Activated T-cell treated with anti-CD3 and anti-CD28 coated beads, Interleukin-2, amount 50 U/mL, for 24 hours (primary cell): ENCODE data around the gene ANKS1B.
"Not testable (repeated sequence)": the region's sequence is repeated elsewhere in the genome, so short reads cannot be mapped to it uniquely, and the experiment has no call there.

Experiments used
- DNase-seq: peaks from one replicate; pipeline ENCODE4 v3.0.0-alpha.2; 2020
- H3K27ac Mint-ChIP-seq: 2 replicates; pipeline ENCODE4 v1.8.0; 2020; ENCODE audit warnings: mild to moderate bottlenecking, mixed read lengths
- H3K27me3 Mint-ChIP-seq: 2 replicates; pipeline ENCODE4 v1.8.0; 2020; ENCODE audit warnings: mixed read lengths
- H3K36me3 Mint-ChIP-seq: 2 replicates; pipeline ENCODE4 v1.8.0; 2020; ENCODE audit warnings: low read depth, mixed read lengths
- H3K4me1 Mint-ChIP-seq: 2 replicates; pipeline ENCODE4 v1.8.0; 2020; ENCODE audit warnings: low read depth, mixed read lengths
- H3K4me3 Mint-ChIP-seq: 2 replicates; pipeline ENCODE4 v1.8.0; 2020; ENCODE audit warnings: mild to moderate bottlenecking, moderate library complexity, mixed read lengths
- H3K9me3 Mint-ChIP-seq: 2 replicates; pipeline ENCODE4 v1.8.0; 2020; ENCODE audit warnings: mixed read lengths

The ANKS1B gene

DNA sequence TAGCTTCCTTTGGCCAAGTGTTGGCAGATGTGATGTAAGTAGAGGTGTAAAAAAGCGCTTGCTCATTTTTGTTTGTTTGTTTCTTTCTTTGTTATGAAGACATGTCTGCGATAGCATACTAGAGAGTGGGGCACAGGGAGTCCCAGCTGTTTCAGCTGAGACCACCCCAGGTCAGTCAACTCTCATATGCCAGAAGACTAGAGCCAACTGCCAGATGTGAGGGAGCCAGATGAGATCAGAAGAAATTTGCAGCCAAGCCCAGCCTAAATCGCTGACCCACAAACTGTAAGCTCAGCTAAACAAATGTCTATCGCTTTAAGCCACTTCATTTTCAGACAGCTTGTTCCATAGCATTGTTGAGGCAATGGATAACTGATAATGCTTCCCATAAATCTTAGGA is 942.5 kb downstream of the ANKS1B start:
- DNase-seq = no peak
- Mint-ChIP-seq H3K27me3 (peaks cover 3% of the 10 kb centered on the region), H3K4me3 (no peak overlapping the region), H3K27ac (no peak overlapping the region), H3K36me3 (no peaks in the 10 kb centered on the region), H3K4me1 (no peaks in the 10 kb centered on the region), H3K9me3 (peaks cover 3% of the 10 kb centered on the region)

DNA sequence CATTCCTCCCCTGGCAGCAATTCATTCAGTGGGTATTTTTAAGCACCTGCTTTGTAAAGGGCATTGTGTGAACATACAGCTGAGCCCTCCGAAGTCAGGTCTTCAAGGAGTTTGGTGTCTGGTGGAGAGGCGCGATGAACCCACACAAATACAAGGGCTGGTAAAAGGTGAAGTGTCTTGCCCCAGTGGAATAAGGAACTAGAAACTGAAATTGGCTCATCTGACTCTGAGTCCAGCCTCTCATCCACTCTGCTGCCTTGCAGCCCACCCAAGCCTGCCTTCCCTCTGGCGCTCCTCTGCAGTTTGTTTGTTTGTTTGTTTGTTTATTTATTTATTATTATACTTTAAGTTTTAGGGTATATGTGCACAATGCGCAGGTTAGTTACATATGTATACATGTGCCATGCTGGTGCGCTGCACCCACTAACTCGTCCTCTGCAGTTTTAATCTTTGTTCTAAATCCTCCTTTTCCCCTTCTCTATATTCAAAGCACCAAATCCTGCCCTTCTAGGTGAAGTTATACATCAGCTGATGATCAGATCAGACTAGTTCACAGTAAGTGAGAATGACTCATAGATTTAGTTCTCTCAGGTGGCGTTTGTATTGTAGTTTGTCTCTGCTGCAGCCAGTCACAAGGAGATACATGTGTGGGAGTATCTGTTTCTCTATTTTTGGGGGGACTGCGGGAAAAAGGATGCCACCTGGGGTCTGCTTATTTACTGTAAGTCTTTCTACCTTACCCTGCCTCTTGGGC is 945.2 kb downstream of the ANKS1B start:
- Mint-ChIP-seq H3K27ac (no peak overlapping the region), H3K36me3 (no peaks in the 10 kb centered on the region), H3K4me3 (no peak overlapping the region)

DNA sequence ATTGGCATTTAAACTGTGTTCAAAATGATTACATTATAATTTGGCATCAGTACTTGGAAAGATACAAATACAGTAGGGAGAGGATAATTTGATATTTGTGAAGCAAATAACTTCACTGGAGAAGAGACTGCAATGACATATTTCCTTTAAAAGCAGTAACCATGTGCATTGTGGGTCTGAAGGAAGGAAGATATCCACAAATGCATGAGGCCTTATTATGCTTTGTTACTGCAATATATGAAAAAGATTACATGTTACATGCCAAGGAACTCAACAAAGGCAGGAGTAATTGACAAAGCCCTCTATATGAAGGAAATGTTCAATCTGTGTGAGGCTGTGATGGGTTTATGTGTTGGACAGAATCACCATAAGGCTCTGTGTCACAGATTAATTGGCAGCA is 948.2 kb downstream of the ANKS1B start:
- no peaks in the 10 kb centered on the region for H3K36me3 Mint-ChIP-seq
- no peaks in the 10 kb centered on the region for H3K27me3 Mint-ChIP-seq
- DNase-seq = no peak
- H3K4me1 Mint-ChIP-seq = no peaks in the 10 kb centered on the region
- no peak overlapping the region for H3K27ac Mint-ChIP-seq
- H3K9me3 Mint-ChIP-seq = no peaks in the 10 kb centered on the region
- H3K4me3 Mint-ChIP-seq = no peak overlapping the region

More for the DNA sequence above, 945.2 kb downstream of the ANKS1B start:
- Mint-ChIP-seq H3K27me3 (peaks cover 3% of the 10 kb centered on the region), H3K9me3 (no peaks in the 10 kb centered on the region), H3K4me1 (no peaks in the 10 kb centered on the region)
- DNase-seq = no peak

DNA sequence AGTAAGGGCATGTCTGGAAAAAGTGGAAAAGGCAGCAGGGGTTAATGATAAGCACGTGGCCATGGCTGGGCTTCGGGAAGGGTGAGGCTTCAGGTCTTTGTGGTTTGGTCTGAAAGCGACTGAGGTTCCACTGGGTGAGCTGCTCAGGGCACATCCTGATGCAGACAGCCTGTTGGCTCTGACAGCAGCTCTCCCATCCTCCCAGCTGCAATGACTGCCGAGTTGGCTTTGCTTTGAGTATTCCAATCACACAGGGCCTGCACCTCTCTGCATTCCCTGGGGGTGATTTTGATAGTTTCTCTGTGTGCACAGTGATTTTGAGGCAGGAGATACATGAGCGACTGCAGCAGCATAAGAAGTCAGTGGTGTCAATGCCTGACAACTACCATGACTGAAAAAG is 948.9 kb downstream of the ANKS1B start:
- no peaks in the 10 kb centered on the region for H3K36me3 Mint-ChIP-seq
- no peaks in the 10 kb centered on the region for H3K9me3 Mint-ChIP-seq
- H3K27ac Mint-ChIP-seq = no peak overlapping the region
- no peaks in the 10 kb centered on the region for H3K4me1 Mint-ChIP-seq
- no peak for DNase-seq
- no peak overlapping the region for H3K4me3 Mint-ChIP-seq
- no peaks in the 10 kb centered on the region for H3K27me3 Mint-ChIP-seq

DNA sequence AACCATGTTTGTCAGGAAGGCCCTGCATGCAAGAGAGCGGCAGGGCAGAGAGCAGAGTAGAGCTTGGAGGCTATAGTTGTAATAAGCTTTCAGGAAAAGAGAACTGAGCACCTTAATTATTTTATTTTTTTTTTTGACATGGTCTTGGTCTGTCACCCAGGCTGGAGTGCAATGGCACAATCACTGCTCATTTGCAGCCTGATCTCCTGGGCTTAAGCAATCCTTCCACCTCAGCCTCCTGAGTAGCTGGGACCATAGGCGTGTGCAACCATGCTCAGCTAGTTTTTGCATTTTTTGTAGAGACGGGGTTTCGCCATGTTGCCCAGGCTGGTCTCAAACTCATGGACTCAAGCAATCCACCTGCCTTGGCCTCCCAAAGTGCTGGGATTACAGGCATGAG is 950.5 kb downstream of the ANKS1B start:
- not testable (repeated sequence) for H3K36me3 Mint-ChIP-seq, H3K9me3 Mint-ChIP-seq, H3K4me1 Mint-ChIP-seq, H3K27ac Mint-ChIP-seq, H3K27me3 Mint-ChIP-seq, DNase-seq, H3K4me3 Mint-ChIP-seq

DNA sequence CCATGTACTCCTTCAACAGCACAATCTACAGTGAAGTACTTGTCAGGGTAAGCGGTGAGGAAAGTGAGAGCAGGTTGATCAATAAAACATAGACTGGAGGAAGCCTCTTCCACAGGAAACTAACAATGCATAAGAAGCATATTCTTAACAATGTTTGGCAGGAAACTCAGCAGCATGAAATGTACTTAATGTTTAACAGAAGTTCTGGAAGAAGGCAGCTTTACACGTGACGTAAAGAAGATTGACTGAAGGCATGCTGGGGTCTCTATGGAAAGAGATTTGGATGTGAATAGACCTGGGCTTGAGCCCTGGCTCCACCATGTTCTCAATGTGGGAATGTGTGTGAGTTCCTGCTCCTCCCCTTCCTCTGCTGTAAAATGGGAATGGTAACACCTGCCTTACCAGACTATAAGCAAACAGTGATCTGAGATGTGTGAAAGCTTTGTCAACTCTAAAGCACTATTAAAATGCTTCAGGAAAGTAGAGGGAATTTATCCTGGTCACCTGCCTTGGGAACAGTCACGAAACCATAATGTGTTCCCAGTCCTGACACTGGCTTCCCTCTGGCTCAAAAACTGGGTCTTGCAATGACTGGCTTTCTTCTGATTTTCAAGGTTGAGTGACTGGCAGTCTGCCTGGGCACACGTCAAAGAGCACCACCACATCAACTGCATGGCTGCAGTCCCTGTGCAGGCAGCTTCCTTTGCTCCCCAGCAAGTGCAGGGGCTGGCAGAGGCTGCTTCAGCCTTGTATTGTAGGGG is 955.0 kb downstream of the ANKS1B start:
- no peak for DNase-seq
- Mint-ChIP-seq H3K27ac (no peak overlapping the region), H3K27me3 (peaks cover 8% of the 10 kb centered on the region)

DNA sequence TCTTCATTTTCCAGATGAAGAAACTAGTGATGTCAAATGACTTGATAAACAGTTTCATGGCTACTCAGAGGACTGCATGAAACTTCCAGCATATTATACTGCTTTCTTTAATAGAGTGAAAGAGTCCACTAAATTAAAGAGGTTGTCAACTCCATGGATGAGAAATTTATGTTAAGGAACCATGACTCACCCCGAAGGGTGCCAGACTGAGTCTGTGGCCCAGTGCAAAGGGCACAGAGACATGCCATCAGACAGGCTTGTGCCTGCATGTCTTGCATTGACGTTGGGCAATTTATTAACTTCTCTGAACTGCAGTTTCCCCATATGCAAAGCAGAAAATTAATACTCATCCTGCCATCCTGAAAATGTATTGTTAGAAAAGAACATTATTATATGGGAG is 957.3 kb downstream of the ANKS1B start:
- no peaks in the 10 kb centered on the region for H3K4me1 Mint-ChIP-seq
- no peak for DNase-seq
- no peak overlapping the region for H3K4me3 Mint-ChIP-seq
- H3K27me3 Mint-ChIP-seq = peaks cover 8% of the 10 kb centered on the region
- H3K27ac Mint-ChIP-seq = no peak overlapping the region
- H3K9me3 Mint-ChIP-seq = no peaks in the 10 kb centered on the region
- no peaks in the 10 kb centered on the region for H3K36me3 Mint-ChIP-seq

More for the DNA sequence above, 955.0 kb downstream of the ANKS1B start:
- H3K4me1 Mint-ChIP-seq = no peaks in the 10 kb centered on the region
- H3K9me3 Mint-ChIP-seq = no peaks in the 10 kb centered on the region
- H3K4me3 Mint-ChIP-seq = no peak overlapping the region
- no peaks in the 10 kb centered on the region for H3K36me3 Mint-ChIP-seq

DNA sequence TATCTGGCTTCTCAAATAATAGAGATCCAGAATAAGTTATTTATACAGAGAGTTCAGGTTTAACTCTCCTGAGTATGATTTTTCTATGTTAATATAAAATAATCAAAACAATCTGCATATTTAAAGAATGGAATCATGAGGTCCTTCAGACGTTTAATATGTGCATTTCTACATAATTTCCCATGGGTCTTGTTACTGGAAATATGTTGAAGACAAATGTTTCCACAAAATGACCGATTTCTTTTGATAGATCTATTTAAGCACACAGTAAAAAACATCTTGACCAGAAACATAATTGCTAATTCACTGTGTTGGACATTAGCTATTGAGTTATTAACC is 957.7 kb downstream of the ANKS1B start:
- Mint-ChIP-seq H3K27ac (no peak overlapping the region), H3K27me3 (peaks cover 8% of the 10 kb centered on the region)
- no peak for DNase-seq

DNA sequence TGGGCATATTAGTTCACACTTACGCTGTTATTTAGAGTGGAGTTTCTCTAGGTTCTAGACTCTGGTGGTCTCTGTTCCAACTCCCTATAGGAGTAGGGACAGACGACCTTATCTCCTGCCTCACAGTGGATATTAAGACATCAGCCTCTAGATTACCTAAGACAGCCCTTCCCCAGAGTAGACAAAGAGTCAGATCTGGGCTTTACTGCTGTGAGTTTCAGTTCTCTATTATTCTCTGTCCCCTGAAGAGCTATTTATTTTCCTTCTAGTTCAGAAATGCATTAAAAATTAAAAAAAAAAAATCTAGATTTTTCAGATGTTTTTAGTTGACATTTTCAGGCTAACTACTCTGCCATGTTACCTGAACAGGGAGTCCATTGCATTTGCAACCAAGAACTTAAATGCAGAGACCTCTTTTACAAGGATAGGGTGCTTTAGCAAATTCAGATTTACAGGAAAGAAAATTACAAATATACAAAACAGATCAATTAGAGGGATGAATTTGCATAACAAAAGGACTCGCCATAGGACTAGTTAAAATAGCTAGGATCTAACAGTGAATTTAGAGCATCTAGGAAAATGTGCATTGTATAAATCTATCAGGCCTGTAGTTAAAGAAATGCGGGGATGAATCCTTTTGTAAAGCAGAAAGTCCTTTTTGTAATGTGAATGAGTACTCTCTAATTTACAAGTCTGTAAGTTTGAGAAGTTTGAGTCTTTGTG is 958.2 kb downstream of the ANKS1B start:
- no peak overlapping the region for H3K27ac Mint-ChIP-seq
- H3K9me3 Mint-ChIP-seq = no peaks in the 10 kb centered on the region
- H3K4me1 Mint-ChIP-seq = no peaks in the 10 kb centered on the region
- H3K36me3 Mint-ChIP-seq = no peaks in the 10 kb centered on the region
- no peak for DNase-seq
- H3K27me3 Mint-ChIP-seq = peaks cover 8% of the 10 kb centered on the region
- H3K4me3 Mint-ChIP-seq = no peak overlapping the region

More for the DNA sequence above, 957.7 kb downstream of the ANKS1B start:
- no peaks in the 10 kb centered on the region for H3K4me1 Mint-ChIP-seq
- no peak overlapping the region for H3K4me3 Mint-ChIP-seq
- no peaks in the 10 kb centered on the region for H3K9me3 Mint-ChIP-seq
- H3K36me3 Mint-ChIP-seq = no peaks in the 10 kb centered on the region

DNA sequence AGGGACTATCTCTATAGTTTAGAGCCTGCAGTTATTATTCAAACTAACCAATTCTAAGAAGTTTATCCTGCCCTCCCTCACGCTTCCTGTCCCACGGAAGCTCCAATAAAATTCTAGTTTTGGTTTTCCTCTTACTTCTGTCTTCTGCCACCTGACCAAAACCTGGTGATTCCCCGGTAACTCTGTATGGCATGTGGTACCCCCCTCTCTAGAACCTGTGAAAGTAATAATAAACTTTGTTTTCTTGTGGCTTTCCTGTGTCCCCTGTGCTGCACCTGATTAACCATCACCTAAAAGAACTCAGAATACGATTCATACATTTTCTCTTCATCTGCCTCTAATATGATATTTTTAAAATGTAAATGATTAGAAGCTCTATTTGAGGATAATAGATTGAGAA is 959.9 kb downstream of the ANKS1B start:
- no peak overlapping the region for H3K27ac Mint-ChIP-seq
- DNase-seq = no peak
- H3K27me3 Mint-ChIP-seq = peaks cover 8% of the 10 kb centered on the region
- H3K4me1 Mint-ChIP-seq = no peaks in the 10 kb centered on the region
- H3K9me3 Mint-ChIP-seq = no peaks in the 10 kb centered on the region
- H3K4me3 Mint-ChIP-seq = no peak overlapping the region
- no peaks in the 10 kb centered on the region for H3K36me3 Mint-ChIP-seq

DNA sequence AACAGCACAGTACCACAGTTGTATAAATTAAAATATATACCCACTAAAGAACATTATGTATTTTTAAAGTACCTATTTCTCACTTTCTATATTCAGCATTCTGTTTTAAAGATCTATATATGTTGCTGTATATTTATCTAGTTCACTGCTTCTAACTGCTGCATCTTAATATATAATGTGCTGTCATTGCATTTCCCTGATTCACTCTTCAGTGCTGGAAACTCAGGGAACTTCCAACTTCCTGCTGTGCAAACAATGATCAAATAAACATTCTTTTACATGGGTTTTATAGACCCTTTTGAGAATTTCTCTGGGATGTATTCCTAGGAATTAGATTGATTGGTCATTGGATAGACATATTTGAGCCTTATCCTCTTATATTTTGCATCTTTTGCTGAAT is 960.5 kb downstream of the ANKS1B start:
- no peaks in the 10 kb centered on the region for H3K36me3 Mint-ChIP-seq
- no peak for DNase-seq

DNA sequence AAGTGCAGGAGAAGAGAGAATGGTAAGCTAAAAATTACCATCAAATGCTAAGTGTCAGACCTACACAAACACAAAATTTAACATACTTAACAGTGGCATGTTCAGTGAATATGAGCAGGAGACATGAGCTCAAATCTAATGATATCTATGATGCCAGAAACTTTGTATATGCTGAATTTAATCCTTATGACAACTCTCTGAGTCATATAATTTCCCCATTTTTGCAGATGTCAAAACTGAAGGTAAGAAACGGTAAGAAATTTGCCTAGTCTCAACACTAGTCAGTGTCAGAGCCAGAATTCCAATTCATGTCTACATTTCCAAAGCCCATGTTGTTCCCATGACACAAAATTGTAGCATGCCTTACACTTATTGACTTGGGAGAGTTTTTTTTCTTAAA is 963.9 kb downstream of the ANKS1B start:
- Mint-ChIP-seq H3K27ac (no peak overlapping the region), H3K36me3 (no peaks in the 10 kb centered on the region), H3K4me3 (no peak overlapping the region)

More for the DNA sequence above, 960.5 kb downstream of the ANKS1B start:
- no peaks in the 10 kb centered on the region for H3K9me3 Mint-ChIP-seq
- H3K27me3 Mint-ChIP-seq = peaks cover 8% of the 10 kb centered on the region
- no peak overlapping the region for H3K27ac Mint-ChIP-seq
- no peak overlapping the region for H3K4me3 Mint-ChIP-seq
- H3K4me1 Mint-ChIP-seq = no peaks in the 10 kb centered on the region

DNA sequence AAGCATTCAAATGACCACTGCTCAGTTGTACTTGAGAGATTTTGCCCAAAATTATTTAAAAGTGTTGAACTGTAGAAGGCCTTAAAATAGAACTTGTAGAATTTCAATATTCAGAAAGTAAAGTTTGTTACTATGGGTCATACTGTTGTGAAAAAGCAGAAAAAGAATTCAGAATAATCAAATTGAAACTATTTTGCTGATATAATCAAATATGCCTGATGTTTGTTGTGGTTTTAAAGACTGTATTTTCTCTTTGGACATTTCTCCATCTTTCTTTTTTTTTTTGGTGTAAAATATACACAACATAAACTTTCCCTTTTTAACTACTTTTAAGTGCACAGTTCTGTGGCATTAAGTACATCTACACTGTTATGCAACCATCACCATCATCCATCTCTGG is 964.9 kb downstream of the ANKS1B start:
- H3K27ac Mint-ChIP-seq = no peak overlapping the region
- DNase-seq = no peak

More for the DNA sequence above, 963.9 kb downstream of the ANKS1B start:
- no peak for DNase-seq
- H3K9me3 Mint-ChIP-seq = peaks cover 4% of the 10 kb centered on the region
- H3K27me3 Mint-ChIP-seq = peaks cover 8% of the 10 kb centered on the region
- no peaks in the 10 kb centered on the region for H3K4me1 Mint-ChIP-seq

DNA sequence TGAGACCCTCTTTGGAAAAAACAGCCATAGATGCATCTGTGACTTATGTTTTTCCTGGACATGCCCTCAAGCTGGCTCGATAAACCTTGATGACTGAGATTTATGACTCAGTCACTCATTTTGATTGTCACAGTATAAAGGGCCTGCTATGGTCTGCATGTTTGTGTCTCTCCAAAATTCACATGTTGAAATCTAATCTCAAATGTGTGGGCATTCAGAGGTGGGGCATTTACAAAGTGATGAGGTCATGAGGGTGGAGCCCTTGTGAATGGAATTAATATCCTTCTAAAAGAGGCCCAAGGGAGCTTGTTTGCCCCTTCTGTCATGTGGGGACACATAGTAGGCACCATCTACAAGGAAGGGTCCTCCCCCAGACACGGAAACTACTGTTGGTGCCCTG is 966.8 kb downstream of the ANKS1B start:
- no peak for DNase-seq
- Mint-ChIP-seq H3K4me3 (no peak overlapping the region), H3K9me3 (peaks cover 8% of the 10 kb centered on the region), H3K27ac (no peak overlapping the region), H3K27me3 (peaks cover 4% of the 10 kb centered on the region), H3K4me1 (no peaks in the 10 kb centered on the region), H3K36me3 (no peaks in the 10 kb centered on the region)

More for the DNA sequence above, 964.9 kb downstream of the ANKS1B start:
- Mint-ChIP-seq H3K27me3 (no peaks in the 10 kb centered on the region), H3K4me3 (no peak overlapping the region), H3K36me3 (no peaks in the 10 kb centered on the region), H3K9me3 (peaks cover 4% of the 10 kb centered on the region), H3K4me1 (no peaks in the 10 kb centered on the region)
